ENCODE results near the gene EXOC4.
"Not testable (repeated sequence)": the region's sequence is repeated elsewhere in the genome, so short reads cannot be mapped to it uniquely, and the experiment has no call there.

The EXOC4 gene

GRCh38 chr7:133857376-133858119 is 604.7 kb downstream of the EXOC4 start:
- DNase-seq (ENCODE audit: low read depth in 1 of 2, low spot score in 1 of 2) = no peak

GRCh38 chr7:133858311-133858710 is 605.4 kb downstream of the EXOC4 start:
- DNase-seq (ENCODE audit: low read depth in 1 of 2, low spot score in 1 of 2) = no peak

GRCh38 chr7:133859231-133859630 is 606.4 kb downstream of the EXOC4 start:
- DNase-seq (ENCODE audit: low read depth in 1 of 2, low spot score in 1 of 2) = no peak

DNA sequence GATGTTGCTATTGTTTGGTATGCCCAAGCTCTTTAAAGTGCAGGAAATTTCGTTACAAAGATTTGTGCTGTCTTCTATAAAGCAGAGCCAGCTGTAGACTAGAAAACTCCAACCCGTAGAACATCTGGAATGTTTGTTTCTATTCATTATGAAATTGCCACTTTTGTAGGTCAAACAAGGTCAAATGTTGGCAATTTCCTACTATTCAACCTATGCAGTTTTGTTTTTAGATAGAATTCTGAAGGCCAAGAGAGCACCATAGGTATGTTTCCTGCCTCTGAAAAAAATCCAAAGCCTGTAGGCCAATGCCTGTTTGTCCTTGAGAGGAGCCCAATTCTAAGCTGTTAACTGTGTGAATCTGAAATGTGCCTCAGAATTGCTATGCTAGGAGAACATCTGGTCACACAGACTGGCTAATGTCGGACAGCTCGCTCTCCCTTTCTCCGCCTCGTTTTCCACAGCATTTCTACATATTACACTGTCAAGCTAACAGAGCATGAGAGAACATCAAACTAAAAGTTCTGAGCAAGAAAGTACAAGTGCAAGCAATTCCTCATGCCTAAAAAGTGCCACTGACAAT is 607.1 kb downstream of the EXOC4 start:
- DNase-seq (ENCODE audit: low read depth in 1 of 2, low spot score in 1 of 2) = no peak

GRCh38 chr7:133860628-133861335 is 607.9 kb downstream of the EXOC4 start:
- DNase-seq (ENCODE audit: low read depth in 1 of 2, low spot score in 1 of 2) = no peak

- no peak for DNase-seq (ENCODE audit: low read depth in 1 of 2, low spot score in 1 of 2)
Observed at GRCh38 chr7:133861876-133862275, 609.0 kb downstream of the EXOC4 start.

GRCh38 chr7:133863362-133864061 is 610.6 kb downstream of the EXOC4 start:
- DNase-seq (ENCODE audit: low read depth in 1 of 2, low spot score in 1 of 2) = no peak

DNA sequence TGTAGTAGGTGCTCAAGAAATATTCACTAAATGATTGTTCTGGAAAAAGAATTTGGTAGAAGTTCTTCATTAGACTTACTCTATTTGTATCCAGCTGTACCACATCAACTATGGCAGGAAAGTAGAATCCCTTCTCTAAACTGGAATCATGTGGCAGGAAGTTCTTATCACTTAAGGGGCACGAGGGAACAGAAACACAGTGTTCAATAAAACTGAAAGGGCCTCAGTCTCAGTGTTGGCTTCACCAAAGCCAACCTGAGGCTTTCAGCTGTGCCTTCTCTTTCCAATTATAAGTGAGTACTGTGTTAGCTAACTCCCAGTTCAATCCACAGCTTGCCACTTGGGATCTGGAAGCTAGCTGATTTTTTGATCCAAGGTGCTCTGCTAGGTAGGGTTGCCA is 616.7 kb downstream of the EXOC4 start:
- DNase-seq (ENCODE audit: low read depth in 1 of 2, low spot score in 1 of 2) = no peak

- DNase-seq (ENCODE audit: low read depth in 1 of 2, low spot score in 1 of 2) = no peak
Observed at GRCh38 chr7:133871757-133872156, 618.9 kb downstream of the EXOC4 start.

DNA sequence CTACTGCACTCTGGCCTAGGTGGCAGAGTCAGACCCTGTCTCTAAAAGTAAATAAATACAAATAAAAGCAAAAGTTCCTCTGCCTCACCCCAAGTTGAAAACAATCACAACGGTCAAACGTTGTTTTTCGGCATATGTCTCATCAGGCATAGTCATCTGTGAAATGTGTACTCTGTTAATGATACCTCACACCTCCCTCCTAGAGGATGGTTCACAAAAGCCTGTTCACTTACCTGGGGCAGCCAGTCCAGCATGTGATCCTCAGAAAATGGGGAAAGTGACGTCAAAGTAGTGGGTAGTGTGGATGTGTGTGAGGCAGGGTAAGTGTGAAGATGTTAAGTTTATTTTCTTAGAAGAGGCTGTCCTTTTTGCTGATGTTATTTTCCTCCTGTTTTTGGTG is 620.3 kb downstream of the EXOC4 start:
- no peak for DNase-seq (ENCODE audit: low read depth in 1 of 2, low spot score in 1 of 2)

DNA sequence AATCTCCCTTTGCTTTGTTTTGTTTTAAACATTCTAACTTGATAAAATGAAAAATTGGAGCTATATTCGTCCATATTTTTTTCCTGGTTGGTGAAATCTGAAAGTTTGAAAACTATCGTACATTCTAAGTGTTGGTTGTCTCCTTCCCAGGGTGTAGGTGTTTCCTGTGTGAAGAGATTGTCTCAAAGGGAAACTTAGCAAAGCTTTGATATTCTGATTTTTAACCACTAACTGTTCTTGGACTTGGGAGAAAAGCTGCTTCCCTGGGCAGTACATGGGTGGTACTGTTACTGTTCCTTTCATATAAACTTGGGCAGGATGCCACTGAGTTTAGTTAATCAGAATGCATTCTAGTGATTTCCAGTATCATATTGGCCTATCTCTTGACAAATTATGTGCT is 620.8 kb downstream of the EXOC4 start:
- no peak for DNase-seq (ENCODE audit: low read depth in 1 of 2, low spot score in 1 of 2)

DNA sequence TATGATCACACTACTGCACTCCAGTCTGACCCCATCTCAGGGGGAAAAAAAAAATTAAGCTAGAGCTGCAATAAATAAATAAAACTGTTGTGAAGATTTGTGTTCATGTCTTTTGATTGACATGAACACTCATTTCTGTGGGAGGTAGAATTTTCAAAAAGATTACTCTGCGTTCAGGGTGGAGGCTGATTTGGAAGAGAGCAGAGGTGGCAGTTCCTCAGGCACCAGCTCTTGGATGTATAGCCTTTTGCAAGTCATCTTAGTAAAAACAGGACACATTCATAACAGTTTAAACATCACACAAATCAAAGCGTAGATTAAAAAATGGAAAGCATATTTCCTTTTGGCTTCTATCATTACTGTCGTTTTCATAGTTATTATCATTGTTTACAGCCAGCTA is 630.7 kb downstream of the EXOC4 start:
- DNase-seq (ENCODE audit: low read depth in 1 of 2, low spot score in 1 of 2) = no peak

DNA sequence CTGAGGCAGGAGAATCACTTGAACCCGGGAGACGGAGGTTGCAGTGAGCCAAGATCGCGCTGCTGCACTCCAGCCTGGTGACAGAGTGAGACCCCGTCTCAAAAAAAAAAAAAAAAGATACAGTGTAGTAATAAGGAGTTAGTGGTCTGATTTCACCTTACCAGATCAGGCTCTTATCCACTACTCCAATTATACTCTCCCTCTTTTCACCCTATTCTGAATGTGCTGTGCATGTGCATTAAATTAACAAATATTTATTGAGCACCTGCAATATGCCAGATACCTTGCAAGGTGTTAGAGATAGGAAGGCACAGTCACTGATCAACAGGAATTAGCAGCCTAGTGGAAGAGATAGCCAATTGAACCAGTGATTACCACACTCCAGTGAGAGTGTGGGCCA is 632.3 kb downstream of the EXOC4 start:
- DNase-seq (ENCODE audit: low read depth in 1 of 2, low spot score in 1 of 2) = no peak

GRCh38 chr7:133886086-133886485 is 633.2 kb downstream of the EXOC4 start:
- DNase-seq (ENCODE audit: low read depth in 1 of 2, low spot score in 1 of 2) = no peak

DNA sequence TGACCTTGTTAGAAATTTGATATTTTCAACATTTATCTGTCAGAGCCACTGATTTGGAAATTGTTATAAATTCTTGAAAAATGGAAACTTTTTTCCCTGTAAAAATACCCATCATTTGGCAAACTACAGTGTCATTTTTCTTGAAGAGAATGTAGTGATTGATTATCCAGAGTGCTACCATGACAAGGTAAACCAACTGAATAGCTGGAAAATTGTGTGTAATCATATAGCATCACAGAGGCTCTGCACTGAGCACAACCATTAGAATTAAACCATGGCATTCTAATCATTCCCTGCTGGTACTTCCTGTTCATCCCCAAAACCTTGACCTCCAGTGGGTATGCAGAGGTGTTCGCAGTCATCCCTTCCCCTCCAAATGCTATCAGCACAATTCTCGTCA is 633.9 kb downstream of the EXOC4 start:
- DNase-seq (ENCODE audit: low read depth in 1 of 2, low spot score in 1 of 2) = no peak

- no peak for DNase-seq (ENCODE audit: low read depth in 1 of 2, low spot score in 1 of 2)
Observed at GRCh38 chr7:133887459-133887858, 634.6 kb downstream of the EXOC4 start.

DNA sequence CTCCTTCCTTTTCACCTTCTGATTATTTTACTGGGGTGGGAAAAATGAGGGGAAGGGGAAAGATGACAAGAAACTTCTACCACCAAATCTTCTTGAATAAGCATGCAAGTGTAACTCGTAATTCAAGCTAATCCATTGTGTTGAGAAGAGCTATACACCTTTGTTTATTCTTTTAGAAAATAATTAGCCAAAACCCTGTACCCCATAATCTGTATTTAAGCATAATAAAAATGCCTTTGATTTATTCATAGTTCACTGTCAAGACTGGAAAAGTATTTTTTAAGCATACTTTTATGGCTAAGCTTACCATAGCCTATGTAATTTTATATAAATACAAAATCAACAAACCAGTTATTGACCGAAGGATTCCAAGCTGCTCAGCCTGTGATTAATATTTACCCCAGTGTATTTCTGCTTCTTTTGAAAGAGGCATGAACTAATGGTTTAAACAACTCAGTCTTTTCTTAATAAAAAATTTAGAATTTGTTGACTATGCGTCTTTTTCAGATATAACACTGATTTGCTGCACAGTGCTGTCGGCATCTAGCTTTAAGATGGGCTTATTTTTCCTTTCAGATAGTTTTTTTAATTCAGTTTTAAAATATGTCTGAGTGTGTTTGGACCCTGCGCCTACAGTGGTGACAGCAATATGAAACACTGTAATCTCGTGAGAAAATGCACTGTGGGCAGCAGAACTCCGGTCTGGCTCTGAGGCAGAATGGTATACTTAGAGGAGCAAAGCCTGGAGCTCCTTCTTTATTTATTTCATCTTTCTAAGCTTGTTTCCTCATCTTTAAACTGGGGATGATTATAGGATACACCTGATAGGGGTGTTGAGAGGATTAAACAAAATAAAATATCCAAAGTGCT is 635.4 kb downstream of the EXOC4 start:
- DNase-seq (ENCODE audit: low read depth in 1 of 2, low spot score in 1 of 2) = no peak

DNA sequence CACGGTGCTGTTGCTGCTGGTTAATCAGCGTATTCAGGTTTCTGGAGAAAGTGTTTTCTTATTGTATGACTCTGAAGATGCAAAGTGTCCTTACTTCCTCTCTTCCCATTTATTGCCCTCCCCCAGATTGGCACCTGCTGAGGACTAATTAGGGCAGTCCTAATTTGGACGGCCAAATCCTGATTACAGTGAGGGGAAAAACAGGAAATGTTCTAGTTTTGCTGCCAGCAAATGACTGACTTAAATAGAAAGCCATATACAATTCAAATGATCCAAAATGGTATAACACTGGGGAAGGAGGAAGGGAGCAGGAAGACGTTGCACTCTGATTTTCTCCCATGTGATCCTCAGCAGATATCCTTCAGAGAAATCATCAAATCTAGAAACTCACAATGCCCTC is 651.9 kb downstream of the EXOC4 start:
- no peak for DNase-seq (ENCODE audit: low read depth in 1 of 2, low spot score in 1 of 2)

DNA sequence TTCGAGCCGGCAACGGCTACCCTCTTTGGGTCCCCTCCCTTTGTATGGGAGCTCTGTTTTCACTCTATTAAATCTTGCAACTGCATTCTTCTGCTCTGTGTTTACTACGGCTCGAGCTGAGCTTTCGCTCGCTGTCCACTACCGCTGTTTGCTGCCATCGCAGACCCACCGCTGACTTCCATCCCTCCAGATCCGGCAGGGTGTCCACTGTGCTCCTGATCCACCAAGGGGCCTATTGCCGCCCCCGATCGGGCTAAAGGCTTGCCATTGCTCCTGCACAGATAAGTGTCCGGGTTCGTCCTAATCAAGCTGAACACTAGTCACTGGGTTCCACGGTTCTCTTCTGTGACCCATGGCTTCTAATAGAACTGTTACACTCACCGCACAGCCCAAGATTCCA is 653.7 kb downstream of the EXOC4 start:
- not testable (repeated sequence) for DNase-seq (ENCODE audit: low read depth in 1 of 2, low spot score in 1 of 2)

GRCh38 chr7:133910761-133911160 is 657.9 kb downstream of the EXOC4 start:
- no peak for DNase-seq (ENCODE audit: low read depth in 1 of 2, low spot score in 1 of 2)

GRCh38 chr7:133911724-133912123 is 658.8 kb downstream of the EXOC4 start:
- DNase-seq (ENCODE audit: low read depth in 1 of 2, low spot score in 1 of 2) = no peak

Data from stimulated activated CD4-positive, alpha-beta T cell treated with anti-CD3 and anti-CD28 coated beads, Interleukin-15, amount 100 ng/mL, for 1 hour (primary cell).